Neutrophil (primary cell): ENCODE results near the gene CCDC200.
"Not testable (repeated sequence)": the region's sequence is repeated elsewhere in the genome, so short reads cannot be mapped to it uniquely, and the experiment has no call there.

ENCODE experiments used
- H3K27ac ChIP-seq: fragments of 200-600 bp; sonication (generic); 2 replicates; pipeline ENCODE4 v1.5.1; 2016; ENCODE audit warnings: mild to moderate bottlenecking, moderate library complexity
- H3K27me3 ChIP-seq: fragments of 200-600 bp; sonication (generic); 2 replicates; pipeline ENCODE4 v1.6.0; 2016; ENCODE audit warnings: mild to moderate bottlenecking
- H3K36me3 ChIP-seq: fragments of 200-600 bp; sonication (generic); 2 replicates; pipeline ENCODE4 v1.5.1; 2017
- H3K4me1 ChIP-seq, 2 experiments: fragments of 200-600 bp in 1 of 2; sonication (generic) in 1 of 2; 1 replicate in 1 of 2; 2 replicates in 1 of 2; pipeline versions ENCODE4 v1.5.1 to v1.6.1; 2013 to 2016; ENCODE audit warnings: low read depth in 1 of 2, low read length in 1 of 2, mild to moderate bottlenecking in 1 of 2, moderate library complexity in 1 of 2; ENCODE audit not compliant: control insufficient read depth in 1 of 2, insufficient read depth in 1 of 2
- H3K4me3 ChIP-seq, 2 experiments: fragments of 200-600 bp in 1 of 2; sonication (generic) in 1 of 2; 1 replicate in 1 of 2; 2 replicates in 1 of 2; pipeline ENCODE4 v1.5.1; 2013 to 2016; ENCODE audit warnings: low read depth in 1 of 2, low read length in 1 of 2, mild to moderate bottlenecking in 1 of 2, moderate library complexity in 1 of 2
- H3K9me3 ChIP-seq: fragments of 200-600 bp; sonication (generic); 2 replicates; pipeline ENCODE4 v1.5.1; 2016

CCDC200 gene

DNA sequence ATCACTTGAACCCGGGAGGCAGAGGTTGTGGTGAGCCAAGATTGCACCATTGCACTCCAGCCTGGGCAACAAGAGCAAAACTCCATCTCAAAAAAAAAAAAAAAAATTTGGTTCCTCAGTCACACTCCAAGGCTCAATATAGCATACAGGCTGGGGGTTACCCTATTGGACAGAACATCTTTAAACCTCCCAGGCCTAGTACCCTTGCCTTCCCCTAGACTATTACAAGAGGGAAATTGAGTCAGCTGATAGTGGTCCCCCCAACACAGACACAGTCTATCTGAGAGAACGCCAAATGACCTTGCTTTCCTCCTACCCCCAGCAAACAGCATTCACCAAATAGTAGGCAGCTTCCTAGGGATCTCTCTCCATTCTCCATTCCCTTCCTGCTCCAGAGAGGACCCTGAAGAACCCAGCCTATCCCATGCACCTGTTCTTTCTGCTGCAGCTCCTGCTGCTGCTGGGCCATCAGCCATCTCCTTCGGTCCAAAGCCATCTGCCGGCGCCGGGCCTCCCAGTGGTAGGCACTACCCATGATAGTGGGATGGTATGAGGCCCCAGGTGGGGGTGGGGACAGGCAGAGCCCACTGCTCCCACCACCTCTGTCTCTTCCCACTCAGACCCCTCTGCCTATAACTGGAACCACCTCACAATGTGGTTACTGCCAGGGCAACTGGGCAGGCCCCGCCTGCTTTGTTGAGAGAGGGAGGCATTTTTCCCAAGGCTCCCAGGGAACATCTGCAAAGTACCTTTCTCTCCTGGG, at the start of gene CCDC200:
Gene CCDC200 (minus strand): TSS at position 604 of the 763 bp plus-strand sequence. CDS start 69 bp downstream, at position 535.
- peaks cover 36% of the 10 kb centered on the region for H3K36me3 ChIP-seq
- H3K4me3 ChIP-seq, H3K27ac ChIP-seq, H3K9me3 ChIP-seq, H3K27me3 ChIP-seq: not testable (repeated sequence)
- H3K4me1 ChIP-seq, result peaks cover 5 to 12% of the 10 kb centered on the region in 2 experiments

GRCh38 chr17:43272914-43273313, 44.5 kb upstream of the CCDC200 start:
- not testable (repeated sequence) for H3K9me3 ChIP-seq, H3K27ac ChIP-seq, H3K4me1 ChIP-seq, H3K27me3 ChIP-seq, H3K4me3 ChIP-seq, H3K36me3 ChIP-seq

DNA sequence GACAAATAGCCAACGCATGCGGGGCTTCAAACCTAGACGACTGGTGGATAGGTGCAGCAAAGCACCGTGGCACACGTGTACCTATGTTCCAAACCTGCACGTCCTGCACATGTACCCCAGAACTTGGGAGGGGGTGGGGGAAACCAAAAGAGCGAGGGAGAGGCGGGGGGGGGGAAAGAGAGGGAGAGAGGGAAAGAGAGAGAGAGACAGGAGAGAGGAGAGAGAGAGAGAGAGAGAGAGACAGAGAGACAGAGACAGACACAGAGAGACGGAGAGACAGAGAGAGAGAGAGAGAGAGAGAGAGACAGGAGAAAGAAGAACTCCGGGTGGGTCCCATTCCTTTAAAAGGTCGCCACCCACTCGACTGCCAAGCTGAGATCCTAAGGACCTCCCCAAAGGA, 44.1 kb upstream of the CCDC200 start:
- not testable (repeated sequence) for H3K4me1 ChIP-seq, H3K27me3 ChIP-seq, H3K36me3 ChIP-seq, H3K27ac ChIP-seq, H3K4me3 ChIP-seq, H3K9me3 ChIP-seq

GRCh38 chr17:43270552-43271504, 42.4 kb upstream of the CCDC200 start:
- H3K9me3 ChIP-seq, H3K4me1 ChIP-seq, H3K4me3 ChIP-seq, H3K36me3 ChIP-seq, H3K27ac ChIP-seq, H3K27me3 ChIP-seq: not testable (repeated sequence)

GRCh38 chr17:43246456-43246855, 18.0 kb upstream of the CCDC200 start:
- H3K27me3 ChIP-seq, H3K4me3 ChIP-seq, H3K4me1 ChIP-seq, H3K27ac ChIP-seq, H3K36me3 ChIP-seq, H3K9me3 ChIP-seq: not testable (repeated sequence)

- not testable (repeated sequence) for H3K36me3 ChIP-seq, H3K9me3 ChIP-seq, H3K27ac ChIP-seq, H3K4me1 ChIP-seq, H3K4me3 ChIP-seq, H3K27me3 ChIP-seq
These were observed 12.4 kb upstream of the CCDC200 start for GRCh38 chr17:43240596-43241352.

DNA sequence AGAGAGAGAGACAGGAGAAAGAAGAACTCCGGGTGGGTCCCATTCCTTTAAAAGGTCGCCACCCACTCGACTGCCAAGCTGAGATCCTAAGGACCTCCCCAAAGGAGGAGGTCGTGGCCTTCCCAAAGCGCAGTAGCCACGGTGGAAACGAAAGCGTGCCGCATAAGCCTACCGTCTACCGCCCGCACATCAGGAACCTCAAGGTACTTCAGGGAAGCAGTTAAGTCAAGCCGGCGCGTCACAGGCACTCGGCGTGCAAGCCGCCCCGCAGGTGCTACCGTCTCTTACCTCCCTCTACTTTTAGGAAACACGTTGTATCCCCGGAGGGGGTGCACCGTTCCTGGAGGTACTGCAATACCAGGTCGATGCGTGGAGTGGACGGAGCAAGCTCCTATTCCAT, 11.2 kb upstream of the CCDC200 start:
- not testable (repeated sequence) for H3K36me3 ChIP-seq, H3K9me3 ChIP-seq, H3K27me3 ChIP-seq

GRCh38 chr17:43233877-43234276, 5.5 kb upstream of the CCDC200 start, which contains the start of gene RNU2-1:
RNU2-1 (minus strand) TSS chr17:43233977.
- not testable (repeated sequence) for H3K9me3 ChIP-seq, H3K4me1 ChIP-seq, H3K27ac ChIP-seq, H3K36me3 ChIP-seq, H3K4me3 ChIP-seq, H3K27me3 ChIP-seq

More for the DNA sequence above, 11.2 kb upstream of the CCDC200 start:
- not testable (repeated sequence) for H3K4me1 ChIP-seq, H3K4me3 ChIP-seq, H3K27ac ChIP-seq

DNA sequence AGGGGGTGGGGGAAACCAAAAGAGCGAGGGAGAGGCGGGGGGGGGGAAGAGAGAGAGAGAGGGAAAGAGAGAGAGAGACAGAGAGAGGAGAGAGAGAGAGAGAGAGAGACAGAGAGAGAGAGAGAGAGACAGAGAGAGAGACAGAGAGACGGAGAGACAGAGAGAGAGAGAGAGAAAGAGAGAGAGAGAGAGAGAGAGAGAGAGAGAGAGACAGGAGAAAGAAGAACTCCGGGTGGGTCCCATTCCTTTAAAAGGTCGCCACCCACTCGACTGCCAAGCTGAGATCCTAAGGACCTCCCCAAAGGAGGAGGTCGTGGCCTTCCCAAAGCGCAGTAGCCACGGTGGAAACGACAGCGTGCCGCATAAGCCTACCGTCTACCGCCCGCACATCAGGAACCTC, 4.8 kb upstream of the CCDC200 start:
- not testable (repeated sequence) for H3K27me3 ChIP-seq, H3K36me3 ChIP-seq

More for the DNA sequence above, 4.8 kb upstream of the CCDC200 start:
- H3K4me1 ChIP-seq, H3K4me3 ChIP-seq, H3K9me3 ChIP-seq, H3K27ac ChIP-seq: not testable (repeated sequence)
